ENCODE results near the gene TTYH3.
"Not testable (repeated sequence)": the region's sequence is repeated elsewhere in the genome, so short reads cannot be mapped to it uniquely, and the experiment has no call there.

Gene TTYH3

GRCh38 chr7:2603044-2603965, 28.5 kb upstream of the TTYH3 start:
- DNase-seq (ENCODE audit: low read depth) = no peak

GRCh38 chr7:2604608-2605174, 27.1 kb upstream of the TTYH3 start:
- DNase-seq (ENCODE audit: low read depth) = no peak

- DNase-seq (ENCODE audit: low read depth) = no peak
Measured at GRCh38 chr7:2605608-2606538, 25.9 kb upstream of the TTYH3 start.

GRCh38 chr7:2606539-2606936, 25.2 kb upstream of the TTYH3 start:
- DNase-seq (ENCODE audit: low read depth) = no peak

DNA sequence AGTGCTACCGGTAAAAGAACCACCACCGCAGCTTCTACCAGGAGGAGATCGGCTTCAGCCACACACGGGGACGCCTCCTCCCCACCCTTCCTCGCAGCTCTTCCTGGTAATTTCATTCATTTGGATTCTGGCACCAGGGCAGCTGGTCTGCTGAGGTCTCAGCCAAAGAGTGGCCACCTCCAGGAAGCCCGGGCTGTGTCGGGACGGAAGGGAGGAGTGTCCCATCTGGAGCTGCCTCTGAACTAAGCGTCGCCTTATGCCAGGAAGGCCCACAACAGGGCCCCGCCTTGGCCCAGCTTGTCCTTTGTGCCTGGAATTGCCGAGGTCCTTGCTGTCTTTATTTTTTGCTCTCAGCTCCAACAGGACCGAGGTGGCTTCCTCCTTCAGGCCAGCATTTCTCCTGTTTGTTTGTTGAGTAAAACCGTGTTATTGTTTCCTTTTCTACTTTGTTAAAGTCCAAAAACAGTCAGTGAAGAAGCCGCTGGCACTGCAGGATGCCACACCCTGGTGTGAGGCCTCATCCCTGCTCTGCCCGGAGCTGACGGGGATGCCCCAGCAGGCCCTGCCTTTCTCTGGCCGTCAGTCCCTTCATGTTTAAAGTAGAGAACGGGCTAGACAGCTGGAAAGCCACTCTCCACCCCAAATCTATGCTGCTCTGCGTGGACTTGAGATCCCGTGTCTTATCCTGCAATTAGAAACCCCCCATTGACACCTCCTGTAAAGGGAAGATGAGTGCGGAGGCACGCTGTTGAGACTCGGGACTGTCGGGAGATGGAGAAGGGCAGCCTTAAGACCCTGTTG, 24.5 kb upstream of the TTYH3 start:
- DNase-seq (ENCODE audit: low read depth) = no peak

DNA sequence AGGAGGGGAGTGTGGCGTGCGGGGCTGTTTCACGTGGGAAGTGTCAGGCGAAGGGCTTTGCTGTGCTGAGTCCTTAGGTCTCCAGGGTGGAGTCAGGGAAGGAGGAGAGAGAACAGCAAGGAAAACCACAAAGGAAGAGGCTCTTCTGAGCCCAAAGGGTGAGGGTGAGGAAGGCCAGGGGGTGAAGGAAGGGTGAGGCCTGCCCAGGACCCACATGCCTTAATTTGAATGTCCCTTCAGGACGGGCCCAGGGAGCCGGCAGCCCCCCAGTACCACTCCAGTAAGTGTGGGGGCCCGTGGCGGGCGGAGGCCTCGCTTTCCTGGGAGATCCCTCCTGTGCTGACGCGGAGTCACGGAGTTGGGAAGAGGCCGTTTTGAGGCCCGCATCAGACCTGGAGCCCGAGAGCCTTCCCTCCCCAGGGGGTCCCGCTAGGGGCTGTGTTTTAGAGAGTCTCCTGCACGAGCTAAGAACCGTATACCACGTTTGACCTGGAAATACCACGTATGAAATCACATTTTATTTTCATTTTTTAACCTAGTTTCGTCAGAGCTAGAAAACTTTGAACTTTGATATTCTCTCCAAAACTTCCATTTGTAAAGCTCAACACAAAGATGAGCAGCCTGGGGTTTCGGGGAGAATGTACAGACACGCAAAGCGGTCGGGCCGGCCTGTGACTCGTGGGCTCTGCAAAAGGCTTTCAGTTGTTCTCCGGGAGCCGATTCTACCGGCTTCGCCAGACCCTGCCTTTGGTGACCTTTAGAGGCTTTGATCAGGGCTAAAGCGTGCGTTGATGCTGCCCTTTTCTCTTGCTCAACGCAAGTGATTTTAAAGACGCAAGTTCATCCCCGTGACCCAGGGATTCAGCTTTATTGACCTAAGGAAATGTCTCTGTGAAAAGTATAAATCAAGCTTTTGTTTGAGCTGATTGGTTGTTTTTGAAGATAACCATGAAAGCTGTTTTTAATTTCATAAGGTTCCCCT, 23.6 kb upstream of the TTYH3 start:
- DNase-seq (ENCODE audit: low read depth) = no peak

GRCh38 chr7:2608921-2609411, 22.8 kb upstream of the TTYH3 start:
- no peak for DNase-seq (ENCODE audit: low read depth)

DNA sequence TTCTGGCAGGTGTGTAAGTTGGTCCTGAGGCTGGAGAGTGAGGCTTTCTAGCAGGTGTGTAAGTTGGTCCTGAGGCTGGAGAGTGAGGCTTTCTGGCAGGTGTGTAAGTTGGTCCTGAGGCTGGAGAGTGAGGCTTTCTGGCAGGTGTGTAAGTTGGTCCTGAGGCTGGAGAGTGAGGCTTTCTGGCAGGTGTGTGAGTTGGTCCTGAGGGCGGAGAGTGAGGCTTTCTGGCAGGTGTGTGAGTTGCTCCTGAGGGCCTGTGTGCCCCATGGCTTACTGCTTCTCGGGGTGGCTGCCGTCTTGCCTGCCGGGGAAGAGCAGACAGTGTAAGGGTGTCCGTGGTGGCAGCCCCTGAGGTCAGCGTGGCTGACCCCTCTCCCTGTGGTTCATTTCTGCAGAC, 22.1 kb upstream of the TTYH3 start:
- not testable (repeated sequence) for DNase-seq (ENCODE audit: low read depth)

DNA sequence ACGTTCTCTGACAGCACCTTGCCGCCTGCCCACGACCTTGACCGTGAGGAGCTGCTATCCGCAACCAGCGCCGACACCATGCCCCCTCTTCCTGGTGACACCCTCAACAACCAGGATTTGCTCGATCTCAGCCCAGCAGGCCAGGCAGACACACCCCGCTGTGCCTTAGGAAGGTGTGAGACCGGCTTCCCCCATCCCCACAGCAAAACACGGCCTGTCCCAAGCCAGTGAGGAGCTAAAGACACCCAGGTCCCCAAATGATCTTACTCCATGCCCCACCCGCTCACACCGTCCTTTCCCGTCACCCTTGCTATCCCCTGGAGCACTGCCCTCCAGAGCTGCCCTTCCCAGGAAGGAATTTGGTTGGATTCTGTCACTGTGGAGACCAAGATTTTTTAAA, 21.3 kb upstream of the TTYH3 start:
- DNase-seq (ENCODE audit: low read depth) = no peak

DNA sequence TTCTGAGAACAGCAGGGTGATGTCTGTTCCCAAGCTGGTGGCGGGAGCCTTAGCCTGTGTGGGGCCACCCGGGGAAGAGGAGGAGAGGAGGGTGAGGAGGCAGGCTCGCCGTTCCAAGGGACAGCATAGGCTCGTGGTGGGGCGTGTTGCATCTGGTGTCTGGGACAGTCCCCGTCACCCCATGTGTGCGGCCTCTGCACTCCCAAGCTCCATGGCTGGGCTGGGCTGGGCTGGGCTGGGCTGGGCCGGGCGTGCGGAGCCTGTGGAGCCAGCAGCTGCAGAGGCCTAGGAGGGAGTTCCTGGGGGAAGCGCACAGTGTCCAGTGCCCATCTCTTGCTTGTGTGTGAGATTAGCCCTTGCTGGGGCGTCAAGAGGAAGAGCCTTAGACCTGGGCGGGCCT, 20.9 kb upstream of the TTYH3 start:
- DNase-seq (ENCODE audit: low read depth) = no peak

DNA sequence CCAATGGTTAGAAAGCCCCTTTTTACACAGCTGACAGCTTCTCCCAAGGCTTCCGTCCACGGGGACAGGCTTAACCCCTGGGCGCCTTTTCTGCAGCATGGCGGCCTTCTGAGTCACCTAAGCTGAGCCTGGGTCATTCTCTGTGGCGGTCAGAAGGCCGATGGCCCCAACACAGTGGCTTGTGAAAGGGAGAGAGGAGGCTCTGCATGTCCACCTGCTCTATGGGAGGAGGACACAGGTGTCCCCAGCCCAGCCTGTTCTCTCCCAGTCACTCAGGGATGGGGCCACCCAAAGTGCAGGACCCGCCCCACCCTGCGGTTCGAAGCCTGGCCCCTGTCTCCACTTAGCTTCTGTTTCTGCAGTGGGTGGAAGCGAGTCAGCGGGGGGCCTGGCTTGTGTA, 20.4 kb upstream of the TTYH3 start:
- DNase-seq (ENCODE audit: low read depth) = no peak

- DNase-seq (ENCODE audit: low read depth) = no peak
Measured at GRCh38 chr7:2611922-2612321, 19.9 kb upstream of the TTYH3 start.

DNA sequence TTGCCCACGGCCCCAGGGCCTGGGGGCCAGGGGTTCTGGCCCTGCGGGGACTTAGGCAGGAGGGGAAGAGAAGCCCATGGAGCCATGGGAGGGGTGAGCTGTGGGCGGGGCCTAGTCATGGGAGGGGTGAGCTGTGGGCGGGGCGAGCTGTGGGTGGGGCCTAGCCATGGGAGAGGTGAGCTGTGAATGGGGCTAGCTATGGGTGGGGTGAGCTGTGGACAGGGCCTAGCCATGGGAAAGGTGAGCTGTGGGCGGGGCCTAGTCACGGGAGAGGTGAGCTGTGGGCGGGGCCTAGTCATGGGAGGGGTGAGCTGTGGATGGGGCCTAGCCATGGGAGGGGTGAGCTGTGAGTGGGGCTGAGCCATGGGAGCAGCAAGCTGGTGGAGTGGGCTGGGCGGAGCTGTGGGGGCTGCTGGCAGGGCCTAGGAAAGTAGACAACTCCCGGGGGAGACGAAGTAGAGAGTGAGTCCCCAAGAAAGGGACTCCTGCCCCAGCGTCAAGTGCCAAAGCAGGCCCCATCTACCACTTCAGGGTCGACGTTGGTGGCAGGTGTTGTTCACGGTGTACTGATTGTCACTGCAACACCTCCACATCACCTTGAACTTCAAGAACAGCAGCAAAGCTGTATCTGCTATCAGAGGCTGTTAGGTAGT, 19.2 kb upstream of the TTYH3 start:
- DNase-seq (ENCODE audit: low read depth) = no peak

DNA sequence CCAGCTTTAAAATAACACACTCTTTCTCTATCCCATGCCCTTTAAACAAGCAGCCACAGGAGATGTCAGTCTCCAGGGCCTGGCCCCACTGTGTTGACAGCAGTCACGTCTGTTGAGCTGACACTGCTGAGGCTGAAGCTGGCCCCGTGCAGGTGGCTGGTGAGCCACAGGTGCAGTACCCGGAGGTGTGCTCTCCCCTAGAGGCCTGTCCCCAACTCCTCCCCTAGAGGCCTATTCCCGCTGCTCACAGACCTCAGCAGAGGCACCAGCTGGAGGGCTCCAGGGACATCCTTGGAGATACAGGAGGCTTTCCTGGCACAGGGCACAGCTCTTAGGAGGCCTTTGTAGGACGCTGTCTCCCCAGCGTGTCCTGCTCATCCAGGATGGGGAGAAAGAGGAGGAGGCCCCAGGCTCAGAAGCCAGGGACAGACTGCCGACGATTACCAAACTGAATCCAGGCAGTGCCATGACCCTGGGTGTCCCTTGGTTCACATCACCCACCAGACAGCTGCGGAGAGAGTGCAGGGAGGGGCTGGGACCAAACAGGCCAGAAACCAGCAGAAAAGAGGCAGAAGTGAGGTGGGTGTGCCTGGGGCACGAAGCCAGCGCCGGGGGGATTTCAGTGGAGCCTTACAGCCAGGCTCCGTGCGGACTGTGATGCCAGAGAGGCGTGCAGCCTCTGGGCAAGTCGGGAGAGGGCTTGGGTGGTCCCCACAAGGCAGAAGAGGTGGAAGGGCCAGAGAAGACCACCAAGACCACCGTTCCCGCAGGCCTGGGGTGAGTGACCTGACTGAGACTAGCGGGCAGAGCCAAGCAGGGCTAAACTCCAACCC, 18.5 kb upstream of the TTYH3 start:
- DNase-seq (ENCODE audit: low read depth) = no peak

DNA sequence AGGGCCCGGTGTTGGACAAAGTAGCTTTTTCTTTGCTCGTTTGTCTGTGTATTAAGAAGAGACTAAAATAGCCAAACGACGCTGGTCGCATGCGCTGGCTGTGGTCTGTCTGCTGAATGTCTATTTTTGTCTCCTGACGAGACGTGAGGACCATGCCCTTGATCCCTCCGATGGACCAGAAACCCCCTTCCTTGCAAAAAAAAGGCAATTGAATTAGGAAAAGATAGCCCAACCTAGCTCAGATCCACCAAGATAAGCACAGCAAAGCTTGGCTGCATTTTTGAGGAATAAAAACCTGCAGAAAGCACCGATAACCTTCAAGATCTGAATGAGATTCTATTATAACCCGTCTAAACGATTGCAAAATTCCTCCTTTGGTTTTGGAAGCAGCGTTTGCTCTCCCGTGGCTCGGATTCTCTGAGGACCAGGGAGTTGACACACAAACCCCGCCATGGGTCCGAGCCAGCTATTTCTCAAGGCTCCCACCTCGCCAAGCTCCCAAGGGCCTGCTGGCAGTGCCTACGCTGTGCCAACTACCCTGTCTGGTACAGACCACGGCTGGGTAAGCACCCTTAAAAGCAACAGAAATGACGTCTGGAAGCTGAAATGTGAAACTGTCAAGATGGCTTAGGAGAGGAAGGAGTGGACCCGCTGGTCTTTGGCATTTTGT, 17.7 kb upstream of the TTYH3 start:
- DNase-seq (ENCODE audit: low read depth) = no peak

- DNase-seq (ENCODE audit: low read depth) = no peak
Measured at GRCh38 chr7:2614631-2615330, 17.0 kb upstream of the TTYH3 start.

Measured in non-pigmented ciliary epithelial cell (primary cell).